Skin of body (tissue), 2 donors: ENCODE results near the gene LTF. TPM values are rescaled to one million over a fixed set of nuclear protein-coding genes. Genes with fewer than 3 reads are reported as not detected.

Experiments
- DNase-seq: peaks from one replicate; lab custom pipeline; 2025; lab: John Stamatoyannopoulos, UW
- total RNA-seq: library from RNA; depleted of rRNA; stranded (reverse); fragments of >200 nt; gene quantifications from one replicate; pipeline ENCODE4 v1.2.3, GENCODE V29; 2014

Gene LTF
- total RNA-seq, 1 donor from 2014 or later, result 60.7 TPM

GRCh38 chr3:46469680-46470357 is 5.1 kb upstream of the LTF start:
- no peak for DNase-seq

- DNase-seq, result no peak
Observed at GRCh38 chr3:46468753-46469600, 4.3 kb upstream of the LTF start.

GRCh38 chr3:46467562-46467961 is 2.9 kb upstream of the LTF start:
- DNase-seq, result no peak

GRCh38 chr3:46466871-46467403 is 2.2 kb upstream of the LTF start:
- DNase-seq, result no peak

GRCh38 chr3:46466273-46466672 is 1.6 kb upstream of the LTF start:
- no peak for DNase-seq

GRCh38 chr3:46465196-46465520 is 453 bp upstream of the LTF start:
- DNase-seq, result no peak

GRCh38 chr3:46463868-46464241 is 850 bp downstream of the LTF start:
- no peak for DNase-seq

GRCh38 chr3:46463120-46463867 is 1.4 kb downstream of the LTF start:
- DNase-seq, result no peak

- no peak for DNase-seq
Observed at GRCh38 chr3:46462511-46462910, 2.2 kb downstream of the LTF start.

- DNase-seq, result no peak
Observed at GRCh38 chr3:46462111-46462510, 2.6 kb downstream of the LTF start.

GRCh38 chr3:46460051-46460450 is 4.7 kb downstream of the LTF start:
- DNase-seq, result no peak

- DNase-seq, result no peak
Observed at GRCh38 chr3:46456118-46456517, 8.6 kb downstream of the LTF start.

GRCh38 chr3:46455231-46456115 is 9.2 kb downstream of the LTF start:
- no peak for DNase-seq

GRCh38 chr3:46454606-46455005 is 10.1 kb downstream of the LTF start:
- DNase-seq, result no peak

- DNase-seq, result no peak
Observed at GRCh38 chr3:46454209-46454595, 10.5 kb downstream of the LTF start.

GRCh38 chr3:46453526-46454208 is 11.0 kb downstream of the LTF start:
- no peak for DNase-seq

- no peak for DNase-seq
Observed at GRCh38 chr3:46449755-46450552, 14.8 kb downstream of the LTF start.

GRCh38 chr3:46448721-46449120 is 16.0 kb downstream of the LTF start:
- no peak for DNase-seq

- DNase-seq, result no peak
Observed at GRCh38 chr3:46447228-46447985, 17.3 kb downstream of the LTF start.
